Epithelial cell of prostate (primary cell): Measurements from ENCODE around the gene ERGIC2.

Experiments
- DNase-seq: peaks from one replicate; pipeline ENCODE4 v3.0.0-alpha.2; 2011; ENCODE audit warnings: low read depth, low spot score
- H3K27ac ChIP-seq: fragments of 450-650 bp; 2 replicates; pipeline ENCODE4 v1.5.1; 2017; ENCODE audit warnings: mild to moderate bottlenecking

Gene ERGIC2

DNA sequence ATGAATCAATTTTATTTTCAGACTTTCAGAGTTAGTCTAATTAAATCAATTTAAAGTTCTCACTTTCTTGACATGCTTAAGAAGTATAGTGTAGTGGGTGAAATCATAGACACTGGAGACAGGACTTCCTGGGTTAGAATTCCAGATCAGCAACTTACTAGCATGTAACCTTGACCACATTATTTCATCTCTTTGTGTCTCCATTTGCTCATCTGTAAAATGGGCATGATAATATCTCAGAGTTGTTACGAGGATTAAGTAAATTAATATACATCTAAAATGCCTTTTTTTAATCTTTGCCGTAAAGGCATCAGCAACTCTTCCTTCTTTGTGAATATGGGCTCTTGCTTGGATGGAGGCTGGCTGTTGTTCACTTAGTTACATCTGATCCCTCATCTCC, 1.3 kb upstream of the ERGIC2 start:
- DNase-seq, result no peak
- H3K27ac ChIP-seq, result no peak overlapping the region

DNA sequence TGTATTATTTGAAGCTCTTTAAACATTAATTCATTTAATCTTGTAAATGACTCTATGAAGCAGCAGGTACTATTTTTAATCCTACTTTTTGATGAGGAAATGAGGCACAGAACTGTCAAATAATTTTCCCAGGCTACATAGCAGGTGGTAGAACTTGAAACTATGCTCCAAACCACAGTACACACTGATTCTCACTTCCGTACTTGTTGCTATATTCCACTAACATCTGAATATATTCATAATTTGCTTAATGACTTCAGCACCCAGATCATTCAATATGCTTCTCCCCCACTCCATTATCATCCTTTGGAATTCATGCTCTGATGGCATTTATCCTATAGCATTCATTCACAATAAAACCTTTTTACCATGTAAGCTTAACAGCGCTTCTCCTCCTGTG, 4.9 kb downstream of the ERGIC2 start:
- DNase-seq, result no peak
- H3K27ac ChIP-seq, result no peak overlapping the region

DNA sequence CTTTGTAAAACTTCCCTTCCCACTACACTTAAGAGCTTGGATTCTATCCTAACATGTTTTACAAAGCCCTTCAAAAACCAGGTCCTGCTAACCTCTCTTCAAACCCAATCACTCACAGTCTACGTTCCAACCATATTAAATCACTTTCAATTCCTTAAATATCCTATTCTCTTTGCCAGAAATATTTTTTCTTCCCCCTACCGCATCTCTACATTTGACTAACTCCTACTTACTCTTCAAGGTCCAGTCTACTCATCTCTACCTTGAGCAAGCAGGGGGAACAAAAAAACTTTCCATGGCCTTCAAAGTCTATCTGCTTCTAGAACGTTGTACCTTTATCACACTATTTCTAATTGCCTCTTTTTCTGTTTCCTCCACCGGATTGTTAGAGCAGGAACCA, 6.1 kb downstream of the ERGIC2 start:
- DNase-seq, result no peak
- H3K27ac ChIP-seq, result no peak overlapping the region

DNA sequence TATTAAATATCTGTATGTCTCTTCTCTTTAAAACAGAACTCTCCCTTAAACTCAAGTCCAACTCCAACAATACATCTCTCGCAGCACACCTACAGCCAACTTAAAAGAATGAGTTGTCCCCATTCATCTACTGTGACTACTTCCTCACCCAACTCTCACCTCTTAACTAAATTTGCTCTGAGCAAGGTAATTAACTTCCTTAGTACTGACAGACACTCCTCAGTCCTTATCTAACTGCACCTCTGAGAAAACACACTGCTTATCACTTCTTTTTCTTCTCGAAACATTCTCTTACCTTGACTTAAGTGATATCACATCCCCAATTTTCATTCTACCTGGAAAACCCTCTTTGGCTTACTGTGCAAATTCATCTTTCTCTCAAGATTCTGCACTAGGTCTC, 7.0 kb downstream of the ERGIC2 start:
- DNase-seq, result no peak
- no peak overlapping the region for H3K27ac ChIP-seq

DNA sequence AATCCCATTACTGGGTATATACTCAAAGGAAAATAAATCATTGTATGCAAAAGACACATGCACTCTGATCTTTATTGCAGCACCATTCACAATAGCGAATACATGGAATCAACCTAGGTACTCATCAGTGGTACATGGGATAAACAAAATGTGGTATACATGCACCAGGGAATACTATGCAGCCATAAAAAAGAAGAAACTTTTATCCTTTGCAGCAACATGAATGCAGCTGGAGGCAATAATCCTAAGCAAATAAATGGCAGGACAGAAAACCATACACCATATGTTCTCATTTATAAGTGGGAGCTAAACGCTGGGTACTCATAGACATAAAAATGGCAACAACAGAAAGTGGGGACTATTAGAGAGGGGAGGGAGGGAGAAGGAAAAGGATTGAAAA, 15.9 kb downstream of the ERGIC2 start:
- DNase-seq, result no peak

DNA sequence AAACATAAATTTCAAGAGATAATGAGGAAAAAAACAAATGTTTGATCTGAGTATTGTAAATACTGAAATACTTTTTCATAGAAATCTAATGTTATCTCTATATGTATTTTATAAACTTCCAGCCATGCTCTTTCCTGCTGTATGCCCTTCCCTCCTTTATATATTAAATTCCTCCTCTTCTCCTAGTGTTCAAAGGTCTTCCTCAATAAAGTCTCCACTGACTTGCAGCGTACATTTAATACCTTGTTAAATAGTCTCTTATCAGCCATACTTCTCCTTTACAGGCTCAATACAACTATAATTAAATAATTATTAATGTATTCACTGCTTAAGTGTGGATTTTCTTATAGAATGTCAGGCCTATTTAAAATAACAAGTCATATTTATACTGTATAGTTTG, 26.0 kb downstream of the ERGIC2 start:
- H3K27ac ChIP-seq, result no peak overlapping the region
- DNase-seq, result no peak

More for the DNA sequence above, 15.9 kb downstream of the ERGIC2 start:
- H3K27ac ChIP-seq, result no peak overlapping the region

DNA sequence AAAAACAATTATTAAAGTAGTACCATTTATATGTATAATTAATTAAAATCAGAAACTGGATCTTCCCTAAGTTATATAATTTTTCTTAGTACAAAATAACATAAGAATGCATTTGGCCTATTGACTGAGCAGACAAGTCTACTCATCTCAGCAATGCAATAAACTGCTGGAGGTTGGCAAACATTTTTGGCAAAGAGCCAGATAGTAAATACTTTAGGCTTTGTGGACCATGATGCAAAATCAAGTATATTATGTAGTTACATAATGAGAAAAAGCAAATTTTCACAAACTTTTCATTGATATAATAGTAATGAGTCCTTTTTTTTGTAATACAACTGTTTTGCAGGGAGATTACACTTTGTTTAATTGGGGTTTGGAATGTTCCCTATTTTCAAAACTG, 30.9 kb downstream of the ERGIC2 start:
- DNase-seq, result peak; percentile 3
- no peak overlapping the region for H3K27ac ChIP-seq

DNA sequence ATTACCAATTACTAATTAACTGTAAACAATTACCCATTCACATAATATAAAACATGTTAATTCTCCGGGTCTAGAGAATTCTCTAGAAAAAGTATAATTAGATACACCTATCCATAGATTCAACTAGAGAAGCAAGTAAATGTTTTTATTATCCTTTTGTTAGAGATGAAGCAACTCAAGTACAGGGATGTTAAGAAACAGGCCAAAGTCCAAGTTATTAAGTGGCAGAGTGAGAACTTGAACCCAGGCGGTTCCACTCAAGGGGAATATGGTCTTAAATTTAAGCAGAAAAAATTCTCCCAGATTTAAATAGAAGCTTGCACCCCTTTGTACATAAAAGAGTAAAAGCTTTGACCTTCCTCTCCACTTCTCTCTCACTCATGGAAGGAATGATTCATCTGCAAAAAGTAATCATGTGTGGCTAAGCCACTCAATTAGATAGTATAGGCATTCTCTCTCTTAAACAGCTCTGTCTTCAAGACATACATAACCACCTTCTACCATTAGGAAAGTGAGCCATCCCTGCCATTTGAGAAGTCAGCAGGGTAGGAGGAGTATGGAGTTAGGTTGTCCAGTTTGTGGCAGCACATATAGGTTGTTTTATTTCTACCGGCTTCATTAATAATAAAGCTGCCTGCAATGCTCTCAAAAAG, 34.1 kb downstream of the ERGIC2 start:
- no peak overlapping the region for H3K27ac ChIP-seq
- no peak for DNase-seq

DNA sequence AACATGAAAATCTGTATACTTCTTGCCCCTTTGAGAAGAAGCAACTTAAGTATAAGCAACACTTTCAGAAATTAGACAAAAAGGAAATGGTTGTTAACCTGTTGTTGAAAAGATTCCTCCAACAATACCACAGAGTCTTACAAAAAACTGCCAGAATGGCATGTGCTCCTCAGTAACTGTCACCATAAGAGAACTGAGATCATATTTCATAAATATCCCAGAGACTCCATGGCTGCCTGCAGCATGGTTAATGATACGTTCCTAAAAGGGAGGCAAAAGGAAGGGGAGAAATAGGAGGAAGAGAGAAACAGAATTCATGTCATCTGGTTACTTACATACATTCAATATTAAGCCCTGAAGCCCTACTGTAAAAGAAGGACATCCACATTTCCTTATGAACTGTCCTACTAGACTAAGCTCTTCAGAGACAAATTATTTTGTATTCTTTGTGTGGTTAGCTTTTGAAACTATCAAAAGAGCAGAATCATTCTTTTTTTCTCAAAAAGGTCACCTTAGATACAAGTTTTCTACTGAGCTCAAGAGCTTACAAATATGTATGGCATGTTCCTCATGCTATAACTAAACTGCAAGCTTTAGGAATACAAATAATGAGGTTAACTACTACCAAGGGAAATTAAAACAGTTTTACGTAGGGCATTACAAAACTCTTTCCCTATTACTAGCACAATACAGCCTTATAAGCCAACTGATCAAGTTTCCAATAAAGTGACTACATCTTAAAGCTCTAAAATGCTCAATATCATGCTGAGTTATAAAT, 37.8 kb downstream of the ERGIC2 start:
- no peak overlapping the region for H3K27ac ChIP-seq
- DNase-seq, result no peak

DNA sequence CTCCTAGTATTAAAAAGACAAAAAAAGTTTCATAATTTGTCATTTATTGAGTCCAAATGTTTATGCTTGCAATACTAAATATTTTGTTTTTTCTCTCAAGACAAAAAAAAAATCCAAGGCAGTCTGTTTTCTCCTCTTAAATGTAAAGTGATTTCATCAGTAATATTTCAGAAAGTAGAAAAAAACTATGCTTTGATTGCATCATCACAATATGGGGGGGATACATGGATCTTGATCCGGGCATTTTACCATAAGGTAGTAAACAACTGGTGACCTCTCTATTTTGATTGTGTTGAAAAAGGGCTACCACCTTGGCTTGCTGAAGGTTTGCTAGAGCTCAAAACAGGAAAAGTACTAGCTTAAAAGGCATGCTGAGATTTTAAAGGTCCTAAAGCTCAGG, 43.6 kb downstream of the ERGIC2 start:
- DNase-seq, result no peak
- H3K27ac ChIP-seq, result no peak overlapping the region

DNA sequence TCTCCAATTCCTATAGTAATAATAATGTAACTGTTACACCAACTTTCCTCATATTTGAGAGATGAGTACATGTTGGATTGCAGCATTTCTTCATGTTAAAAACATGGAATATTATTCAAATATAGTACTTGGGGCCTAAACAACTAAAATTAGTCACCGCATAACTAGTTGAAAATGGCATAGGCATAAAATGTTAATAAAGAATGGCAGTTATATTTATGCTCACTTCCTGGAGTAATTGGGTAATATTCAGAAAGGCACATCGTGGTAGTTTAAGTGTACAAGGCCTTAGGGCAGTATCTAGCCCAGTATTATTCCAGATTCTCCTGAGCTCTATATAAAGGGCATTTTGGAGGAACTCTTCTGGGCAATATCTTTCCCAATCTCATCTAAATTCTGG, 46.0 kb downstream of the ERGIC2 start:
- DNase-seq, result no peak
- no peak overlapping the region for H3K27ac ChIP-seq

DNA sequence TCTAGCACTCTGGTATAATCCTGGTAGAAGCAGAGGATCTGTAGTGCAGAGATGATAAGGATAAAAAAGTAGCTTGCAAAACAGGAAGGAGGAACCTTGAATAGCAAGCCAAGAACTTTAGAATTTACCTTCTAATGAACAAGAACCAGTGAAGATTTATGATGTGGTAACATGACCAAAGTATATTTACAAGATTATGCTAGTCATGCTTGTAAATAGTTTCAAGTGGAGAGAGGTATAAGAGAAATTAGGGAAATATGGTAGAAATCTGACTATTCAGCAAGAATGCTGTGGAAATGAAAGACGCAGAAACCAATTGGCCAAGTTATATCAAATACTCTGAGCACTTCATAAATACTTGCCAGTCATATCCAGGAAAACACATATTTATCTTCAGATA, 47.8 kb downstream of the ERGIC2 start:
- H3K27ac ChIP-seq, result no peak overlapping the region
- no peak for DNase-seq

DNA sequence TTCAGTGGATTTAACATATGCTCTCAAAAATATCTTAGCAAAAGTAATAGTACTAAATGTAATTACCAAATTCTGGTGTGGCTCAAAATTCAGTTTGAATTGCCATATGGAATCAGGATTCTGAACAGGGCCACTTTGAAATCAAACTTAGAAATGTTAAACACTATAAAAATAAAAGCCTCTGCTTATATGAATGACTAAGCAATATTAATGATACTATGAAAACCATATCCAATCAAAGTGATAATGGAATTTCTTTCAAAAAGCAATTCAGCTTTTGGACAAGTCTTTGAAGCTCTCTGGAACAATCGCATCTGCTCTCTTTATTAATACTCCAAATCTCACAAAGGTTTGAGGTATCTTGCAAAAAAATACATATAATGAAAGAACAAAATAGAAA, 51.6 kb downstream of the ERGIC2 start:
- no peak for DNase-seq

DNA sequence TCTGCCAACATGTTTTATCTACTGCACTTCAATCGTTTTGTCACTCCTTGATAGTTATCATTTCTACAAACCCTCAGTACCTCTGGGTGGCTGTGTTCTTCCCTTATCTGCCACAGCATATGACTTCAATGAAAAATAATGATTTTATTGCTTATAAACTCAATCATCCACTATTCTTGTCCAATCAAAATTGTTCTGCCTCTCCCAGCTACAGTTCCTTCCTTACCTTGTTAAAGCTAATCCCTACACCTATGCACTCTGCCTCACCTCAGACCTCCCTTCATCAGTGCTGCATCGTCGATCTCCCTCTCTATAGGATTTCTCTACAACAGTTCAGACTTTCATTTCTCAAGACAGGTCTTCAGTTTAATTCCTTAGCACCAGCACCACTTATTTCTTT, 58.8 kb downstream of the ERGIC2 start:
- H3K27ac ChIP-seq, result no peak overlapping the region
- no peak for DNase-seq

More for the DNA sequence above, 51.6 kb downstream of the ERGIC2 start:
- H3K27ac ChIP-seq, result no peak overlapping the region

DNA sequence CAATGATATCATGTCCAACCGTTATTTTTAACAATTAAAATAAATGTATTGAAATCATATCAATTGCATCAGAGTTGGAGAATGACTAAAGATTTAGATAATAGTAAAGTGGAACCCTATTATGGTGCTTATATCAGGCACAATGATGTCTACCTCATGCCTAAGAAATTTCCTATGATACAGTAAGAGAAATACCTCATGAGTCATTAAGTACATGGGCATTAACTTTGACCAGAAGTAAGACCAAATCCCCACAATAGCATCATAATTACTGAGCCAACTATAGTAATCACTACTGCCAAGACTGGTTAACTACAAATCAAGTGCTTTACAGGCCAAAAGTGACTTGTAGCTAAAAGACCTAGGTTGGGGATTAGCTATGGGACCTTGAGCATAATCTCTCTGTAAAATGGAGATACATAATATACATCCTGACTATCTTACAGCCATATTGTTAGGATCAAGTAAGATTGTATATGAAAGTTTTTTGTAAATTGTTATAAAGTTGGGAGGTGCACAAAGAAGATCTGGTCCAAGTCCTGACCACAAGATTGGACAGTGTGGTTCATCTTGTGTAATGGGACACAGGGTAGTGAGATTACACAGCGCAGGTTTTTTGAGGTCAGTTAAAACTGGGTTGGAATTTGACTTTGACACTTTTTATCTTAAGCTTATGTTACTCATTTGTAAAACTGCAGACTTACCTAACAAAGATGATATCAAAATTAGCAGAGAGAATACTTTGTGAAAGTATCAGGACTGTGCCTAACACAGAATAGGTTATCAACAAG, 60.5 kb downstream of the ERGIC2 start:
- peak overlapping the region; percentile 62 for H3K27ac ChIP-seq

DNA sequence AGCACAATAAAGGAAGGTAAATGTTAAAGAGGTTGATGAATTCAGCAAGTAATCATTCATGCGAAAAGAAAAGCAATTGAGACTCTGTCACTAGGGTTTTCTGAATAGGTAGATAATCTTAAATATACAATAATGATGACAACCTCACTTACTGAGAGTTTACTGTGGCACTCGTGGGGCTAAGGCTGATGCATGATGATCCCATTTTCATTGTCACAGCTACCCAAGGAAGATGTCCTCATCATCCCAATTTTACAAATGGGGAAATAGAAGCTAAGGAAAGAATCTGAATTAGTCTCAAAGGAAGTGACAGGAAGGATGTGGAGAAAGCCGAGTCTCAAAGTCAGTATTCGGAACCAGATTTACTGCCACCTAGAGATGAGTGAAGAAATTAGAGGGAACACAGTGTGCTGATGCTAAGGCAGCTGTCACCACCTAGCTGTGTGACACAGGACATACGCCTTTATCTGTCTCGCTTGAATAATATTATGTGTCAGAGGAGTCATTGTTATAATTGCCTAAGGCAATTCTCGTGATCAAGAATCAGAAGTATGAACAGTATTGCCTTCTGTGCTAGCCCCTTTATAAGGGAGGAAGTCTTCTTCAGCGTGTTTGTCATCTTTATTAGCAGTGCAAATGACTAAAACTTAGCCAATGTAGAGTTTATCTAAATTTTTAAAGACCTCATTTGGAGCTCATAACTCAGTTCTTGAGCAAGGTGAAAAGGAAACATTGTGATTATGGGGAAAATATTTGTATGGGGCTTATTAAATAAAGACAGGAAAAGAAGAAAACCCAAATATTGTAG, 63.2 kb downstream of the ERGIC2 start:
- no peak overlapping the region for H3K27ac ChIP-seq
- peak; percentile 12 for DNase-seq

More for the DNA sequence above, 60.5 kb downstream of the ERGIC2 start:
- peak; percentile 43 for DNase-seq

DNA sequence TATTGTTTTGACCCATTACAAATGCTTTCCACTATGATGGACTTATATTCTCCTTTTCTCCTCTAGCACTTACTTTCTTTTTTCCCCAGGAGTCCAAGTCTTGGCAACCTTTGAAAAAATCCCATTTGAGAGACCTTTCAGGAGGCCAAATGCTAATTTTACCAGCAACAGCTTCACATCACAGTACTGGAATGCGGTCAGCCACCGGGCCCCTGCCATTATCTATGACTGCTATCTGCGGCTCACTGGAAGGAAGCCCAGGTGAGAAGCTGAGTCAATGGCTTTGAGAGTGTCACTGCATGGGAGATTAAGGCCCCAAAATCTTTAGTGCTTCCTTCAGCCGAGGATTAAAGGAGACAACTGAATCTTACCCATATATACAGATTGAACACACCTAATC, 64.2 kb downstream of the ERGIC2 start:
- no peak overlapping the region for H3K27ac ChIP-seq
- peak; percentile 6 for DNase-seq

DNA sequence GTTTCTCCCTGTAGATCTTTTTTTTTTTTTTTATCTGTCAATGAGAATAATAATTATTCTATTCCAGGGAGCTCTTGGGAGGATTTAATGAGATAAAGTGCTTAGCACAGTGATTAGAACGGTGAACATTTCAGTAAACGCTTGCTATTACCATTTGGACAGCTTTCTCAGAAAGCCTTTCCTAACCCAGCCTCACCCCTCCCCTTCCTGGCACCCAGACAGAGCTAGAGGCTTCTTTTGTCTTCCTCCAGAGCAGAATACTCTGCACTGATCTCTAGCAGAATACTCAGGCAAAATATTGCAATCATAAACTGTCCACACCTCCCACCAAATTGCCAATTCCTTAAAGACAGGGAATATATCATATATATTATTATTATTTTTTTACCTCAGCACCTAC, 66.6 kb downstream of the ERGIC2 start:
- no peak overlapping the region for H3K27ac ChIP-seq

DNA sequence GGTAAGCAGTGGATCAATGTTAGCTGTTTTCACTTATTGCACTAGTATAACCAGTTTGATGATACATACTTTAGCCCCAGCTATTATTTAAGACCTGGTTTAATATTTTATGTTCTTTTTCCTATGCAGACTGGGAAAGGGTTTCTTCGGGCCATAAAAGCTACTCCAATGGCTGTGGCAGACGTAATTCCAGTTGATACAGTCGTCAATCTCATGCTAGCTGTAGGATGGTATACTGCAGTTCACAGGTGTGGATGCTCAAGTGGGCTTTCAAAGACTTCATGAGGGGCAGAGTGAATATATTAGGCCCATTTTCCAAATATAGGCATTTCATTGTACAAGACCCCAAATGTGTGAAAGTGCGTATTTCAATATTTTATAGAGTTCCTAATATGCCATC, 70.1 kb downstream of the ERGIC2 start:
- H3K27ac ChIP-seq, result no peak overlapping the region
- DNase-seq, result no peak

More for the DNA sequence above, 66.6 kb downstream of the ERGIC2 start:
- no peak for DNase-seq

DNA sequence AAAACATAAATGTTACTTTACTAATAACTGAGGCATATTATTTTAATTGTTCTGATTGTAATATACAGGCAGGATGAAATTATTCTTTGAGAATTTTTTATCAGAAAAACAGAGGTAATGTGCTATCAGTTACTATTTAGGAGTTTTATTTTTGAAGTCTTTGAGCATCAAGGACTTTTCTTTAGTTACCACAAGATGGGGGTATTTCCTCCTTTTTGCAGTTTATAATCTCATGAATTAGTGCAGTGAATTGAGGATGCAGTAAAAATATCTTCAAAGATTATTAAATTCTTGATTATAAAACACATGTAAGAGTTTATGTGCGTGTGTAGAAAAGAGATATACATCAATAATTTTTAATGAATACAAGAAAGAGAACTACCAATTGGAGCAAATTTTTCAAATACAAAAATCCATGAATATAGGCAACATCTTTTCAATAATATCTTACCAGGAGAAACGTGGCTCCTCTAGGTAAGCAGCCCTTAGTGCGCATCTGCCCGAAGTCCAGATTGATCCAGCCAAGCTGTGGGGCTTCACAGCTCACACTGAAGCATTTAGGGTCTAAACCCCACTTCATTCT, 71.6 kb downstream of the ERGIC2 start:
- no peak for DNase-seq
- H3K27ac ChIP-seq, result no peak overlapping the region
